OCI-LY1 (cell line): ENCODE data around the gene NOD1.

ENCODE experiments used
- H2AFZ ChIP-seq: fragments of 200-600 bp; sonication (generic), shearing (Covaris generic); 2 replicates; pipeline ENCODE4 v1.6.0; 2014; ENCODE audit warnings: antibody characterized with exemption, mild to moderate bottlenecking, low read length
- H3F3A ChIP-seq: fragments of 200-600 bp; sonication (generic), shearing (Covaris generic); 2 replicates; pipeline ENCODE4 v1.6.0; 2014; ENCODE audit warnings: mild to moderate bottlenecking, antibody characterized with exemption, low read length, moderate library complexity; ENCODE audit not compliant: insufficient read depth
- H3K27ac ChIP-seq: fragments of 200-600 bp; sonication (generic); 2 replicates; pipeline ENCODE4 v1.5.1; 2014; ENCODE audit warnings: low read length, mixed run types, mild to moderate bottlenecking, low read depth; ENCODE audit not compliant: poor library complexity, severe bottlenecking
- H3K27me3 ChIP-seq: fragments of 200-600 bp; sonication (generic); 2 replicates; pipeline ENCODE4 v1.6.0; 2014; ENCODE audit warnings: antibody characterized with exemption, mild to moderate bottlenecking, low read length, moderate library complexity; ENCODE audit not compliant: insufficient read depth
- H3K36me3 ChIP-seq: fragments of 200-600 bp; sonication (generic); 2 replicates; pipeline ENCODE4 v1.6.1; 2014; ENCODE audit warnings: mild to moderate bottlenecking, antibody characterized with exemption, low read length, moderate library complexity, mixed read lengths; ENCODE audit not compliant: insufficient read depth
- H3K4me1 ChIP-seq: fragments of 200-600 bp; sonication (generic); 2 replicates; pipeline ENCODE4 v1.5.1; 2014; ENCODE audit warnings: mild to moderate bottlenecking, low read length, moderate library complexity; ENCODE audit not compliant: insufficient read depth, severe bottlenecking
- H3K4me2 ChIP-seq: fragments of 200-600 bp; sonication (generic), shearing (Covaris generic); 2 replicates; pipeline ENCODE4 v1.6.1; 2014; ENCODE audit warnings: low read length
- H3K4me3 ChIP-seq: fragments of 200-600 bp; sonication (generic); 2 replicates; pipeline ENCODE4 v1.5.1; 2014; ENCODE audit warnings: low read length, low read depth, mild to moderate bottlenecking, mixed read lengths; ENCODE audit not compliant: poor library complexity, severe bottlenecking
- H3K79me2 ChIP-seq: fragments of 200-600 bp; shearing (Covaris generic); 2 replicates; pipeline ENCODE4 v1.6.1; 2016; ENCODE audit warnings: mixed run types, low read length, mixed read lengths; ENCODE audit not compliant: insufficient read depth
- H3K9ac ChIP-seq: fragments of 200-600 bp; sonication (generic), shearing (Covaris generic); 2 replicates; pipeline ENCODE4 v1.6.1; 2014; ENCODE audit warnings: mild to moderate bottlenecking, low read length, mixed read lengths
- H3K9me2 ChIP-seq: fragments of 200-600 bp; sonication (generic), shearing (Covaris generic); 2 replicates; pipeline ENCODE4 v1.6.1; 2014; ENCODE audit warnings: low read depth, mild to moderate bottlenecking, low read length, mixed read lengths
- H3K9me3 ChIP-seq: fragments of 200-600 bp; shearing (Covaris generic); 2 replicates; pipeline ENCODE4 v1.6.1; 2014; ENCODE audit warnings: low read length, mixed read lengths
- H4K20me1 ChIP-seq: fragments of 200-600 bp; sonication (generic), shearing (Covaris generic); 2 replicates; pipeline ENCODE4 v1.6.0; 2016; ENCODE audit warnings: mild to moderate bottlenecking, low read length; ENCODE audit not compliant: insufficient read depth
- CTCF ChIP-seq: fragments of 200-600 bp; sonication (generic), shearing (Covaris generic); IDR thresholded peaks from 2 replicates; pipeline ENCODE4 v1.5.1; 2017; ENCODE audit warnings: mild to moderate bottlenecking, antibody characterized with exemption, low read length, moderate library complexity, mixed read lengths
- EZH2 ChIP-seq: fragments of 200-600 bp; sonication (generic), shearing (Covaris generic); IDR thresholded peaks from 2 replicates; pipeline ENCODE4 v1.8.0; 2017; ENCODE audit warnings: borderline replicate concordance, mixed run types, mild to moderate bottlenecking, antibody characterized with exemption, low read length, moderate library complexity, mixed read lengths

Gene NOD1

GRCh38 chr7:30406664-30407425, 71.7 kb downstream of the NOD1 start:
- Histone ChIP-seq H3K9me3 (no peaks in the 10 kb centered on the region), H2AFZ (no peak overlapping the region), H3F3A (no peaks in the 10 kb centered on the region), H3K79me2 (no peaks in the 10 kb centered on the region), H3K36me3 (peaks cover 8% of the 10 kb centered on the region), H3K4me1 (peaks cover 17% of the 10 kb centered on the region), H4K20me1 (no peaks in the 10 kb centered on the region), H3K9ac (no peak overlapping the region), H3K4me2 (no peak overlapping the region), H3K4me3 (no peak overlapping the region), H3K27ac (no peak overlapping the region), H3K27me3 (no peaks in the 10 kb centered on the region), H3K9me2 (no peaks in the 10 kb centered on the region)
- no peak for TF ChIP-seq EZH2
- no peak for TF ChIP-seq CTCF

- no peaks in the 10 kb centered on the region for H3K27me3 ChIP-seq
- H3K9me3 ChIP-seq = no peaks in the 10 kb centered on the region
- no peak overlapping the region for H3K4me2 ChIP-seq
- no peaks in the 10 kb centered on the region for H4K20me1 ChIP-seq
- no peaks in the 10 kb centered on the region for H3K79me2 ChIP-seq
- H3K9ac ChIP-seq = no peak overlapping the region
- no peak overlapping the region for H3K27ac ChIP-seq
- H3K9me2 ChIP-seq = no peaks in the 10 kb centered on the region
- H3K4me3 ChIP-seq = no peak overlapping the region
- TF ChIP-seq EZH2 (no peak), CTCF (no peak)
- no peak overlapping the region for H2AFZ ChIP-seq
- H3K36me3 ChIP-seq = peaks cover 6% of the 10 kb centered on the region; the same call in 1 of the 2 replicates
- H3K4me1 ChIP-seq = peaks cover under 1% of the 10 kb centered on the region
- no peaks in the 10 kb centered on the region for H3F3A ChIP-seq
Measured at GRCh38 chr7:30405179-30405578, 73.4 kb downstream of the NOD1 start.

- TF ChIP-seq EZH2 (no peak), CTCF (no peak)
- Histone ChIP-seq H3K4me2 (no peak overlapping the region), H3K4me3 (no peak overlapping the region), H3F3A (no peaks in the 10 kb centered on the region), H2AFZ (no peak overlapping the region), H3K4me1 (no peaks in the 10 kb centered on the region), H3K79me2 (no peaks in the 10 kb centered on the region), H3K9ac (no peak overlapping the region), H3K9me3 (no peaks in the 10 kb centered on the region), H3K9me2 (no peaks in the 10 kb centered on the region), H3K27me3 (no peaks in the 10 kb centered on the region), H3K27ac (no peak overlapping the region), H3K36me3 (peaks cover 6% of the 10 kb centered on the region; the same call in 1 of the 2 replicates), H4K20me1 (no peaks in the 10 kb centered on the region)
Measured at GRCh38 chr7:30403477-30403876, 75.1 kb downstream of the NOD1 start.
